H9 (cell line): ENCODE measurements around the gene TMEM213. TPM values are rescaled to one million over a fixed set of nuclear protein-coding genes. Genes with fewer than 3 reads are reported as not detected.

Experiments
- DNase-seq: peaks from one replicate; pipeline ENCODE4 v3.0.0-alpha.2; 2017
- H2AFZ ChIP-seq: one replicate; pipeline ENCODE4 v1.6.1; 2013; ENCODE audit warnings: mild to moderate bottlenecking, low read length, control low read depth, moderate library complexity
- H2AK5ac ChIP-seq: 2 replicates; pipeline ENCODE4 v1.6.1; 2013; ENCODE audit warnings: low read length, control low read depth, mixed read lengths; ENCODE audit not compliant: insufficient read length
- H2BK120ac ChIP-seq: one replicate; pipeline ENCODE4 v1.6.1; 2013; ENCODE audit warnings: low read depth, mild to moderate bottlenecking, low read length, control low read depth, inconsistent platforms; ENCODE audit not compliant: poor library complexity, severe bottlenecking
- H2BK12ac ChIP-seq: 2 replicates; pipeline ENCODE4 v1.6.1; 2013; ENCODE audit warnings: low read length, control low read depth, mixed read lengths, low read depth; ENCODE audit not compliant: insufficient read length
- H2BK15ac ChIP-seq: 2 replicates; pipeline ENCODE4 v1.6.1; 2013; ENCODE audit warnings: low read depth, low read length, control low read depth
- H2BK20ac ChIP-seq: one replicate; pipeline ENCODE4 v1.6.1; 2013; ENCODE audit warnings: low read depth, mild to moderate bottlenecking, low read length, control low read depth, inconsistent platforms; ENCODE audit not compliant: poor library complexity, severe bottlenecking
- H2BK5ac ChIP-seq: 2 replicates; pipeline ENCODE4 v1.6.1; 2013; ENCODE audit warnings: low read length, control low read depth, mixed read lengths; ENCODE audit not compliant: insufficient read length
- H3K14ac ChIP-seq: 2 replicates; pipeline ENCODE4 v1.6.1; 2013; ENCODE audit warnings: low read length, control low read depth; ENCODE audit not compliant: insufficient read depth
- H3K18ac ChIP-seq: 2 replicates; pipeline ENCODE4 v1.6.1; 2013; ENCODE audit warnings: low read depth, mild to moderate bottlenecking, mixed read lengths, low read length, control low read depth; ENCODE audit not compliant: insufficient read length
- H3K23ac ChIP-seq: 2 replicates; pipeline ENCODE4 v1.6.1; 2013; ENCODE audit warnings: low read length, control low read depth, mixed read lengths, low read depth; ENCODE audit not compliant: insufficient read length
- H3K23me2 ChIP-seq: 2 replicates; pipeline ENCODE4 v1.6.1; 2013; ENCODE audit warnings: low read depth, mild to moderate bottlenecking, mixed read lengths, low read length, control low read depth; ENCODE audit not compliant: insufficient read length, poor library complexity, severe bottlenecking
- H3K27ac ChIP-seq: 2 replicates; pipeline ENCODE4 v1.5.1; 2013; ENCODE audit warnings: low read length, control low read depth, mixed read lengths, low read depth; ENCODE audit not compliant: insufficient read length
- H3K27me3 ChIP-seq: 2 replicates; pipeline ENCODE4 v1.6.1; 2013; ENCODE audit warnings: low read length, control low read depth, inconsistent platforms; ENCODE audit not compliant: insufficient read depth
- H3K4ac ChIP-seq: 2 replicates; pipeline ENCODE4 v1.6.1; 2013; ENCODE audit warnings: low read depth, mild to moderate bottlenecking, control low read depth, inconsistent platforms, low read length, moderate library complexity
- H3K4me1 ChIP-seq: 2 replicates; pipeline ENCODE4 v1.6.1; 2013; ENCODE audit warnings: low read length, control low read depth, inconsistent platforms; ENCODE audit not compliant: insufficient read depth
- H3K4me2 ChIP-seq: 2 replicates; pipeline ENCODE4 v1.6.1; 2013; ENCODE audit warnings: low read length, control low read depth, mixed read lengths; ENCODE audit not compliant: insufficient read length, insufficient read depth
- H3K56ac ChIP-seq: 2 replicates; pipeline ENCODE4 v1.6.1; 2013; ENCODE audit warnings: low read depth, mild to moderate bottlenecking, mixed read lengths, low read length, control low read depth; ENCODE audit not compliant: insufficient read length
- H3K79me1 ChIP-seq: 2 replicates; pipeline ENCODE4 v1.6.1; 2013; ENCODE audit warnings: low read depth, mild to moderate bottlenecking, moderate library complexity, low read length, control low read depth, inconsistent platforms; ENCODE audit not compliant: insufficient read depth, poor library complexity, severe bottlenecking
- H3K79me2 ChIP-seq: 2 replicates; pipeline ENCODE4 v1.6.1; 2013; ENCODE audit warnings: low read length, control low read depth, inconsistent platforms; ENCODE audit not compliant: insufficient read depth
- H3K9ac ChIP-seq: 2 replicates; pipeline ENCODE4 v1.6.1; 2013; ENCODE audit warnings: low read length, control low read depth, mixed read lengths; ENCODE audit not compliant: insufficient read length; ENCODE audit errors: extremely low read depth
- H3K9me3 ChIP-seq: one replicate; pipeline ENCODE4 v1.6.1; 2013; ENCODE audit warnings: low read depth, low read length, inconsistent platforms; ENCODE audit not compliant: control insufficient read depth
- H3T11ph ChIP-seq: one replicate; pipeline ENCODE4 v1.6.1; 2013; ENCODE audit warnings: mild to moderate bottlenecking, low read length, control low read depth, inconsistent platforms
- H4K20me1 ChIP-seq: one replicate; pipeline ENCODE4 v1.6.1; 2013; ENCODE audit not compliant: control insufficient read depth, insufficient read length, insufficient read depth
- H4K5ac ChIP-seq: 2 replicates; pipeline ENCODE4 v1.6.1; 2013; ENCODE audit warnings: low read depth, mild to moderate bottlenecking, mixed read lengths, low read length, control low read depth; ENCODE audit not compliant: insufficient read length
- H4K8ac ChIP-seq: replicated peaks from 2 replicates; pipeline ENCODE4 v1.6.1; 2013; ENCODE audit warnings: low read length, control low read depth, mixed read lengths, low read depth; ENCODE audit not compliant: insufficient read length
- H4K91ac ChIP-seq: 2 replicates; pipeline ENCODE4 v1.6.1; 2013; ENCODE audit warnings: low read depth, mild to moderate bottlenecking, moderate library complexity, mixed read lengths, low read length, control low read depth; ENCODE audit not compliant: insufficient read length
- H3K27ac Mint-ChIP-seq, 3 experiments: 2 replicates in 2 of 3; 3 replicates in 1 of 3; pipeline ENCODE4 v1.8.0; 2020 to 2021; ENCODE audit warnings: mixed read lengths in 3 of 3, mild to moderate bottlenecking in 1 of 3, moderate library complexity in 1 of 3
- H3K27me3 Mint-ChIP-seq: 2 replicates; pipeline ENCODE4 v1.8.0; 2021; ENCODE audit warnings: low read depth, mild to moderate bottlenecking, moderate library complexity, mixed read lengths
- H3K36me3 Mint-ChIP-seq, 3 experiments: 2 replicates in 2 of 3; 3 replicates in 1 of 3; pipeline ENCODE4 v1.8.0; 2020 to 2021; ENCODE audit warnings: low read depth in 3 of 3, mixed read lengths in 3 of 3; ENCODE audit not compliant: insufficient read depth in 1 of 3
- H3K4me1 Mint-ChIP-seq, 2 experiments: 2 replicates each; pipeline ENCODE4 v1.8.0; 2020; ENCODE audit warnings: mixed read lengths in 2 of 2
- H3K4me3 Mint-ChIP-seq, 2 experiments: 2 replicates in 1 of 2; 3 replicates in 1 of 2; pipeline ENCODE4 v1.8.0; 2020 to 2021; ENCODE audit warnings: mild to moderate bottlenecking in 2 of 2, mixed read lengths in 2 of 2, moderate library complexity in 1 of 2
- H3K9me3 Mint-ChIP-seq, 2 experiments: 2 replicates in 1 of 2; 3 replicates in 1 of 2; pipeline ENCODE4 v1.8.0; 2020; ENCODE audit warnings: mild to moderate bottlenecking in 2 of 2, mixed read lengths in 2 of 2, moderate library complexity in 1 of 2
- WGBS: extraction: QIAGEN DNeasy Blood & Tissue Kit; methylation state at CpG from one replicate; pipeline ENCODE4 v1.1.7; 2013; ENCODE audit warnings: missing lambda C conversion rate, low lambda C conversion rate, mixed read lengths; ENCODE audit not compliant: insufficient read length; ENCODE audit errors: extremely low coverage; 5-methylcytosine and 5-hydroxymethylcytosine counted together
- total RNA-seq: library from RNA; stranded (reverse); gene quantifications from 2 replicates; pipeline ENCODE4 v1.2.1, GENCODE V29; 2021
- TF ChIP-seq, protein P1 (sequence below): fragments of 200-600 bp; sonication (generic); conservative IDR thresholded peaks from 3 replicates; pipeline ENCODE4 v1.8.0; 2021; ENCODE audit warnings: antibody characterized with exemption, mild to moderate bottlenecking

The TMEM213 gene
- total RNA-seq, 1 experiment from 2014 or later, result 0.22 TPM

DNA sequence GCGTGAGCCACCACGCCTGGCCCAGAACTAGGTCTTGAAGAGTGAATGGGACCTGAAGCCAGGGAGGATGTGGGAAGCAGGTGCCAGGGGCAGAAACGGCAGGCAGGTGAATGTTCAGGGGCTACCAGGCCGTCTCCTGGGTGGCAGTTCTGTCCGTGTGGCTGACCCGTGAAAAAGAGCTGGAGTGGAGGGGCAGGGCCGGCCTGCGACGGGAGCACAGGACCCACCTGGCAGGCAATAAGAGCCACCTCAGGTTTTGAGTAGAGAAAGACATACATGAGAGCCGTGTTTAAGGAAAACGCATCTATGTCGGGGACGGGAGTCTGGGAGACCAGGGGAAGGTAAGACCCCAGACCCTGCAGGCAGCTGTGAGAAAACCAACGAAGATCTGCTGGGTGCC is 70.9 kb downstream of the TMEM213 start:
- H3K27ac Mint-ChIP-seq, result peak overlapping the region; percentile 31 to 91 (median 91); a peak in 4 of 7 replicates
- no peak overlapping the region for H3K4me2 ChIP-seq
- H3K23ac ChIP-seq, result no peak overlapping the region

More for the DNA sequence above, 70.9 kb downstream of the TMEM213 start:
- no peaks in the 10 kb centered on the region for H3K23me2 ChIP-seq
- H3K4ac ChIP-seq, result no peak overlapping the region
- H3K79me1 ChIP-seq, result no peaks in the 10 kb centered on the region
- no peak overlapping the region for H4K5ac ChIP-seq
- H3K79me2 ChIP-seq, result no peaks in the 10 kb centered on the region
- peaks cover 26 to 43% (median 36%) of the 10 kb centered on the region in 3 experiments for H3K36me3 Mint-ChIP-seq
- no peak overlapping the region for H4K8ac ChIP-seq
- H4K20me1 ChIP-seq, result no peaks in the 10 kb centered on the region
- DNase-seq, result no peak
- no peak overlapping the region for H2BK120ac ChIP-seq
- WGBS, result no CpG with 5 or more reads among the region's 14 CpGs
- no peak overlapping the region for H3K9ac ChIP-seq
- H2BK5ac ChIP-seq, result no peak overlapping the region
- no peak overlapping the region for H3K56ac ChIP-seq
- H2BK12ac ChIP-seq, result no peak overlapping the region
- no peak overlapping the region for H2BK15ac ChIP-seq
- TF ChIP-seq, protein P1, sequence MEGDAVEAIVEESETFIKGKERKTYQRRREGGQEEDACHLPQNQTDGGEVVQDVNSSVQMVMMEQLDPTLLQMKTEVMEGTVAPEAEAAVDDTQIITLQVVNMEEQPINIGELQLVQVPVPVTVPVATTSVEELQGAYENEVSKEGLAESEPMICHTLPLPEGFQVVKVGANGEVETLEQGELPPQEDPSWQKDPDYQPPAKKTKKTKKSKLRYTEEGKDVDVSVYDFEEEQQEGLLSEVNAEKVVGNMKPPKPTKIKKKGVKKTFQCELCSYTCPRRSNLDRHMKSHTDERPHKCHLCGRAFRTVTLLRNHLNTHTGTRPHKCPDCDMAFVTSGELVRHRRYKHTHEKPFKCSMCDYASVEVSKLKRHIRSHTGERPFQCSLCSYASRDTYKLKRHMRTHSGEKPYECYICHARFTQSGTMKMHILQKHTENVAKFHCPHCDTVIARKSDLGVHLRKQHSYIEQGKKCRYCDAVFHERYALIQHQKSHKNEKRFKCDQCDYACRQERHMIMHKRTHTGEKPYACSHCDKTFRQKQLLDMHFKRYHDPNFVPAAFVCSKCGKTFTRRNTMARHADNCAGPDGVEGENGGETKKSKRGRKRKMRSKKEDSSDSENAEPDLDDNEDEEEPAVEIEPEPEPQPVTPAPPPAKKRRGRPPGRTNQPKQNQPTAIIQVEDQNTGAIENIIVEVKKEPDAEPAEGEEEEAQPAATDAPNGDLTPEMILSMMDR, result no peak
- H3K27me3 ChIP-seq, result no peaks in the 10 kb centered on the region
- no peak overlapping the region for H3K27ac ChIP-seq
- H3K9me3 ChIP-seq, result no peaks in the 10 kb centered on the region
- no peak overlapping the region for H3K14ac ChIP-seq
- 0 out of 4 replicates have a peak, but pooled peaks cover 0 to 5% of the 10 kb centered on the region in 2 experiments for H3K4me1 Mint-ChIP-seq
- no peaks in the 10 kb centered on the region for H3K9me3 Mint-ChIP-seq
- H3K27me3 Mint-ChIP-seq, result no peaks in the 10 kb centered on the region; the same call in 1 of the 2 replicates
- no peak overlapping the region for H2AK5ac ChIP-seq
- no peak overlapping the region for H2AFZ ChIP-seq
- no peak overlapping the region for H3K4me3 Mint-ChIP-seq
- no peak overlapping the region for H2BK20ac ChIP-seq
- H3T11ph ChIP-seq, result no peak overlapping the region
- no peak overlapping the region for H4K91ac ChIP-seq
- H3K18ac ChIP-seq, result no peak overlapping the region
- H3K4me1 ChIP-seq, result no peaks in the 10 kb centered on the region
